Measurements from ENCODE around the gene SPARCL1.

SPARCL1 gene

DNA sequence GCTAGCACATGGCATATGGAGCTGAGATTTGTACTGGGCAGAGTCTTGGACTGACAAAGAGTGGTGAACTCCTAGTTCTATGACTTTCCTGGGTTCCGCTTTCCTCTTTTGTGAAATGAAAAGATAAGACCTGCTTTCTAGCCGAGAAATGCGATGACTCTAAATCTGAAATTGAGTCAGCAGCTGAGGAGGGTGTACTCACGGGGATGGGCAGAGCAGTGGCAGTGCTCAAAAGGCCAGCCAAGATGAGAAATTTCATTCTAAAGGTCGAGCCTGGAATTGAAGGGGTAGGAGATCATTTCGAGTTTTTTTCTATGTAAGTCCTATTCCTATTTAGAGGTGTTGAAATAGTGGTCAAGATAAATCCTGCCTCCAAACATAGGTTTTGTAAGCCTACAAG is 59.8 kb downstream of the SPARCL1 start:
- no peak for DNase-seq
- Histone ChIP-seq H3K79me2 (ENCODE audit: control insufficient read depth, insufficient read depth, low read length, poor library complexity) (no peaks in the 10 kb centered on the region), H3K14ac (ENCODE audit: low read length) (no peak overlapping the region), H3K79me1 (ENCODE audit: low read length) (no peaks in the 10 kb centered on the region), H3K4me3 (ENCODE audit: low read depth, low read length) (no peak overlapping the region), H4K8ac (ENCODE audit: low read depth, low read length) (no peak overlapping the region), H3K27ac (ENCODE audit: low read depth, low read length) (no peak overlapping the region), H3K9ac (ENCODE audit: low read length) (no peak overlapping the region), H2BK12ac (ENCODE audit: low read length) (no peak overlapping the region), H2BK5ac (ENCODE audit: low read depth, low read length, poor library complexity) (no peak overlapping the region), H3K23ac (ENCODE audit: low read length) (no peak overlapping the region), H3K4ac (ENCODE audit: low read depth, low read length) (no peak overlapping the region), H4K12ac (ENCODE audit: low read depth, low read length) (no peak overlapping the region), H2BK120ac (ENCODE audit: insufficient read depth, low read length, poor library complexity) (no peak overlapping the region), H3K9me3 (ENCODE audit: insufficient read depth, low read depth, low read length) (no peaks in the 10 kb centered on the region), H3K27me3 (ENCODE audit: insufficient read depth, low read length) (no peaks in the 10 kb centered on the region), H3K4me2 (ENCODE audit: low read length) (no peak overlapping the region), H3K4me1 (ENCODE audit: control insufficient read depth in 1 of 2, insufficient read depth in 2 of 2, low read length in 2 of 2) (no peaks in the 10 kb centered on the region), H2AK5ac (ENCODE audit: low read length) (no peak overlapping the region), H3K18ac (ENCODE audit: low read length) (no peak overlapping the region), H2AFZ (ENCODE audit: insufficient read depth, low read length, poor library complexity) (no peak overlapping the region), H3K36me3 (ENCODE audit: control insufficient read depth in 1 of 2, insufficient read depth in 2 of 2, low read length in 2 of 2) (no peaks in the 10 kb centered on the region), H4K91ac (ENCODE audit: low read depth, low read length) (no peak overlapping the region)
- no CpG with 5 or more reads among the region's 6 CpGs for WGBS (ENCODE audit: extremely low coverage, insufficient coverage, insufficient read length)

DNA sequence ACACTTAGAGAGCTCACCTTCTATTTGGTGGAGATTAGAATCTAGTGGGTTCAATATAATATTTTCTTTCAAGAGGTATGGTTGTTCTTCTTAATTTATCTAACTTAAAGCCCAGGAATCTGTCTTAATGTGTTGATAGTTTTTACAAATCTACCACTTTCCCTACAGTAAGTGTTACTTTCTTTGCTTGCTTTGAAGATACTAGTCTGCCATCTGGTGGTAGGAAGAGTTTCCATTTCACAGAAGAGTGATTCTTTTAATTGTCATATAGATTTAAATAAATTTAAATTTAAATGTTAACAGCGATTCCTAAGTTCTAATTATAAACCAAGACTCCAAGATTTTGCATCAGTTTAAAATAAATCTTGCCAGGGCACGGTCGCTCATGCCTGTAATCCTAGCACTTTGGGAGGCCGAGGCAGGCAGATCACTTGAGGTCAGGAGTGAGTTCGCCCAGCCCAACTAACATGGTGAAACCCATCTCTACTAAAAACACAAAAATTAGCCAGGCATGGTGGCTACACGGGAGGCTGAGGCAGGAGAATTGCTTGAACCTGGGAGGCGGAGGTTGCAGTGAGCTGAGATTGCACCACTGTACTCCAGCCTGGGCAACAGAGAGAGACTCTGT is 63.3 kb downstream of the SPARCL1 start:
- H3K4me1 ChIP-seq (ENCODE audit: control insufficient read depth in 1 of 2, insufficient read depth in 2 of 2, low read length in 2 of 2), result no peaks in the 10 kb centered on the region
- H3K23ac ChIP-seq (ENCODE audit: low read length), result no peak overlapping the region
- no peak overlapping the region for H4K91ac ChIP-seq (ENCODE audit: low read depth, low read length)
- DNase-seq, result peak in 1 of 2 donors; percentile 73
- H3K36me3 ChIP-seq (ENCODE audit: control insufficient read depth in 1 of 2, insufficient read depth in 2 of 2, low read length in 2 of 2), result no peaks in the 10 kb centered on the region
- H4K12ac ChIP-seq (ENCODE audit: low read depth, low read length), result no peak overlapping the region
- H3K9me3 ChIP-seq (ENCODE audit: insufficient read depth, low read depth, low read length), result no peaks in the 10 kb centered on the region
- no peak overlapping the region for H3K4me3 ChIP-seq (ENCODE audit: low read depth, low read length)
- no peak overlapping the region for H2AFZ ChIP-seq (ENCODE audit: insufficient read depth, low read length, poor library complexity)
- H2BK5ac ChIP-seq (ENCODE audit: low read depth, low read length, poor library complexity), result no peak overlapping the region
- no peaks in the 10 kb centered on the region for H3K27me3 ChIP-seq (ENCODE audit: insufficient read depth, low read length)
- H4K8ac ChIP-seq (ENCODE audit: low read depth, low read length), result no peak overlapping the region
- no peak overlapping the region for H3K4me2 ChIP-seq (ENCODE audit: low read length)
- no peak overlapping the region for H3K18ac ChIP-seq (ENCODE audit: low read length)
- H3K4ac ChIP-seq (ENCODE audit: low read depth, low read length), result no peak overlapping the region
- WGBS (ENCODE audit: extremely low coverage, insufficient coverage, insufficient read length), result no CpG with 5 or more reads among the region's 7 CpGs
- H3K79me1 ChIP-seq (ENCODE audit: low read length), result no peaks in the 10 kb centered on the region
- H3K14ac ChIP-seq (ENCODE audit: low read length), result no peak overlapping the region
- H3K79me2 ChIP-seq (ENCODE audit: control insufficient read depth, insufficient read depth, low read length, poor library complexity), result no peaks in the 10 kb centered on the region
- no peak overlapping the region for H3K27ac ChIP-seq (ENCODE audit: low read depth, low read length)
- no peak overlapping the region for H3K9ac ChIP-seq (ENCODE audit: low read length)
- H2BK12ac ChIP-seq (ENCODE audit: low read length), result no peak overlapping the region
- no peak overlapping the region for H2BK120ac ChIP-seq (ENCODE audit: insufficient read depth, low read length, poor library complexity)
- H2AK5ac ChIP-seq (ENCODE audit: low read length), result no peak overlapping the region

DNA sequence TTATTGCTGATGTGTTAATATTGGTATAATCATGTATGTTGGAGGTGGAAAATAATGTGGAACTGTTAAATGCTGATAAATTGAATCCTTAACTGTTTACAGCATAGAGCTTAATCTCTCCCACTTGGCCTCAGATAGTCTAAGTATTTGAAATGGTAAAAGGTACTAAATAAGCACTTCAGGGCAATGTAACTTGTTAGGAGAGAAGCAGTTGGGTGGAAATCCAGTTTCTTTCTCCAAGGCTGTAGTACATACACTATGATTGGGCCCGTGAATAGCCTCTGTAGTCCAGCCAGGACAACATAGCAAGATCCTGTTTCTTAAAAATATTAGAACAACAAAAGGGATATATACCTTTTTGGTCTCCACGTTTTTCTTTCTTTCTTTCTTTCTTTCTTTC is 67.1 kb downstream of the SPARCL1 start:
- Histone ChIP-seq H2AK5ac (ENCODE audit: low read length) (no peak overlapping the region), H2AFZ (ENCODE audit: insufficient read depth, low read length, poor library complexity) (no peak overlapping the region), H4K91ac (ENCODE audit: low read depth, low read length) (no peak overlapping the region), H3K36me3 (ENCODE audit: control insufficient read depth in 1 of 2, insufficient read depth in 2 of 2, low read length in 2 of 2) (peaks cover 0 to 1% of the 10 kb centered on the region in 2 experiments), H3K79me2 (ENCODE audit: control insufficient read depth, insufficient read depth, low read length, poor library complexity) (no peaks in the 10 kb centered on the region), H3K9me3 (ENCODE audit: insufficient read depth, low read depth, low read length) (no peaks in the 10 kb centered on the region), H3K4ac (ENCODE audit: low read depth, low read length) (no peak overlapping the region), H2BK12ac (ENCODE audit: low read length) (no peak overlapping the region), H3K18ac (ENCODE audit: low read length) (no peak overlapping the region), H3K79me1 (ENCODE audit: low read length) (no peaks in the 10 kb centered on the region), H3K4me1 (ENCODE audit: control insufficient read depth in 1 of 2, insufficient read depth in 2 of 2, low read length in 2 of 2) (no peaks in the 10 kb centered on the region), H3K27ac (ENCODE audit: low read depth, low read length) (no peak overlapping the region), H3K4me2 (ENCODE audit: low read length) (no peak overlapping the region), H2BK5ac (ENCODE audit: low read depth, low read length, poor library complexity) (no peak overlapping the region), H3K14ac (ENCODE audit: low read length) (no peak overlapping the region), H3K23ac (ENCODE audit: low read length) (no peak overlapping the region), H3K27me3 (ENCODE audit: insufficient read depth, low read length) (no peaks in the 10 kb centered on the region), H2BK120ac (ENCODE audit: insufficient read depth, low read length, poor library complexity) (no peak overlapping the region), H3K4me3 (ENCODE audit: low read depth, low read length) (no peak overlapping the region), H3K9ac (ENCODE audit: low read length) (no peak overlapping the region), H4K8ac (ENCODE audit: low read depth, low read length) (no peak overlapping the region), H4K12ac (ENCODE audit: low read depth, low read length) (no peak overlapping the region)
- WGBS (ENCODE audit: extremely low coverage, insufficient coverage, insufficient read length), result no CpG with 5 or more reads among the region's 2 CpGs
- DNase-seq, result no peak

DNA sequence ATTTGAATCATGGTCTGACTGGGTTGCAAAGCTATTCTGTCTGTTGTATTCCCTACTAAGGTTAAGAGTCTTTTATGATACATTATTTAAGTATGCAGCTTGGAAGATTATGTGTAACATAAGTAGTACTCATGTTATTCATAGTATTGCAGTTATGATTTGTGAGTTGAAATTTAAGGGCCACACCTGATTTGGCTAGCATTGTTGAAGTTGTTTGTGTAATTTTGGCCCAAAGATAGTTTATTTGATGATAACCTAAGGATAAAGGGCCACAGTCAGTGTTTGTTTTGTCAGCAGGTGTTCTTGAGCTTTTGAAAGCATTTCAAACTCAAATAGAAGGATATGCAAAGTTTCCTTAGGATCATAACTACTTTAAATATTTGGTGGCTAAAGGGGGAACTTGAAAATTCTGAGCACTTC is 67.9 kb downstream of the SPARCL1 start:
- H3K79me2 ChIP-seq (ENCODE audit: control insufficient read depth, insufficient read depth, low read length, poor library complexity), result no peaks in the 10 kb centered on the region
- H3K27ac ChIP-seq (ENCODE audit: low read depth, low read length), result no peak overlapping the region
- no peaks in the 10 kb centered on the region for H3K79me1 ChIP-seq (ENCODE audit: low read length)
- no peak overlapping the region for H3K14ac ChIP-seq (ENCODE audit: low read length)
- no peak overlapping the region for H2AFZ ChIP-seq (ENCODE audit: insufficient read depth, low read length, poor library complexity)
- H3K27me3 ChIP-seq (ENCODE audit: insufficient read depth, low read length), result no peaks in the 10 kb centered on the region
- no peak overlapping the region for H4K8ac ChIP-seq (ENCODE audit: low read depth, low read length)
- H3K4me1 ChIP-seq (ENCODE audit: control insufficient read depth in 1 of 2, insufficient read depth in 2 of 2, low read length in 2 of 2), result peaks cover 3 to 4% of the 10 kb centered on the region in 2 experiments
- no peak overlapping the region for H3K4me2 ChIP-seq (ENCODE audit: low read length)
- H2AK5ac ChIP-seq (ENCODE audit: low read length), result no peak overlapping the region
- H3K18ac ChIP-seq (ENCODE audit: low read length), result no peak overlapping the region
- H4K91ac ChIP-seq (ENCODE audit: low read depth, low read length), result no peak overlapping the region
- H3K4ac ChIP-seq (ENCODE audit: low read depth, low read length), result no peak overlapping the region
- no peak overlapping the region for H4K12ac ChIP-seq (ENCODE audit: low read depth, low read length)
- H3K23ac ChIP-seq (ENCODE audit: low read length), result no peak overlapping the region
- no peaks in the 10 kb centered on the region for H3K9me3 ChIP-seq (ENCODE audit: insufficient read depth, low read depth, low read length)
- DNase-seq, result peak; percentile 2 to 72
- H2BK5ac ChIP-seq (ENCODE audit: low read depth, low read length, poor library complexity), result no peak overlapping the region
- no peak overlapping the region for H3K4me3 ChIP-seq (ENCODE audit: low read depth, low read length)
- no peak overlapping the region for H2BK120ac ChIP-seq (ENCODE audit: insufficient read depth, low read length, poor library complexity)
- H3K36me3 ChIP-seq (ENCODE audit: control insufficient read depth in 1 of 2, insufficient read depth in 2 of 2, low read length in 2 of 2), result peaks cover 0 to 1% of the 10 kb centered on the region in 2 experiments
- H2BK12ac ChIP-seq (ENCODE audit: low read length), result no peak overlapping the region
- H3K9ac ChIP-seq (ENCODE audit: low read length), result no peak overlapping the region

Data from trophoblast cell (in vitro differentiated cells and primary cell).